Activated naive CD4-positive, alpha-beta T cell treated with anti-CD3 and anti-CD28 coated beads for 36 hours (primary cell): ENCODE results near the gene LTB4R2. TPM values are rescaled to one million over a fixed set of nuclear protein-coding genes. Genes with fewer than 3 reads are reported as not detected.

Experiments
- CTCF ChIA-PET: fragments of 350-600 bp; sonication (Branson Sonifier 250); formaldehyde crosslinking; loops from one replicate; lab custom pipeline; 2021; ENCODE audit warnings: antibody characterized with exemption; lab: Charles Lee
- DNase-seq: peaks from one replicate; pipeline ENCODE4 v3.0.0-alpha.2; 2020
- H3K27ac Mint-ChIP-seq: one replicate; pipeline ENCODE4 v1.8.0; 2021; ENCODE audit warnings: mild to moderate bottlenecking, mixed read lengths
- H3K27me3 Mint-ChIP-seq: one replicate; pipeline ENCODE4 v1.8.0; 2021; ENCODE audit warnings: low read depth, mixed read lengths
- H3K36me3 Mint-ChIP-seq: one replicate; pipeline ENCODE4 v1.8.0; 2021; ENCODE audit warnings: low read depth, mixed read lengths
- H3K4me1 Mint-ChIP-seq: one replicate; pipeline ENCODE4 v1.8.0; 2021; ENCODE audit warnings: low read depth, mixed read lengths
- H3K4me3 Mint-ChIP-seq: one replicate; pipeline ENCODE4 v1.8.0; 2021; ENCODE audit warnings: mild to moderate bottlenecking, moderate library complexity, mixed read lengths
- H3K9me3 Mint-ChIP-seq: one replicate; pipeline ENCODE4 v1.8.0; 2021; ENCODE audit warnings: mixed read lengths
- intact Hi-C: fragments of 100-400 bp; cut with micrococcal nuclease; formaldehyde crosslinking; loops from one replicate; pipeline ENCODE4 v1.15.1; 2023
- total RNA-seq, 2 experiments: library from RNA; stranded (reverse); gene quantifications; one replicate each; pipeline ENCODE4 v1.2.3, GENCODE V29; 2021

LTB4R2 gene
- total RNA-seq, 2 experiments from 2014 or later, result 12.2 to 12.8 TPM

DNA sequence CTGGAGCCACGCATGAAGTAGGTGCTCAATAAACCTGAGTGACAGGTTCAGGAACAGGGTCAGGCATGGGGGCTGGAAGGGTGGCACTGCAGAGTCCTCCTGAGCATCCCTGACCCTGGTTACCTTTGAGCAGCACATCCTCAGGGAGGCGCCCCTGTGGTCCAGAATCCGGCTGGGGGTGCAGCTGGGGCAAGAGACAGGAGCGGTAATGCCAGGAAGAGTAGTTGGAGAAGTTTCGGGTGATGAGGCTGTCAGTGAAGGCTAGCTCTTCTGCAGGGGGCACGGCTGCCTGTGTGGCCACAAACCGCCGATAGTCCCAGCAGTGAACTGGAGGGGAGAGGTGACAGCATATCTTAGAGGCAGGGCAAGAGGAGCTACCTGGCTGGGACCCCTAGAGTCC is 40.6 kb upstream of the LTB4R2 start:
- intact Hi-C loops, result no loop called here
- H3K27me3 Mint-ChIP-seq, result no peaks in the 10 kb centered on the region
- no peak overlapping the region for H3K4me3 Mint-ChIP-seq
- no peak overlapping the region for H3K27ac Mint-ChIP-seq
- H3K36me3 Mint-ChIP-seq, result peaks cover 18% of the 10 kb centered on the region
- peaks cover 34% of the 10 kb centered on the region for H3K4me1 Mint-ChIP-seq
- H3K9me3 Mint-ChIP-seq, result no peaks in the 10 kb centered on the region
- CTCF ChIA-PET, result interaction anchor here (1.4 to 4.5 kb wide), 6 partner anchors 11 to 39 kb away, joined by 6 to 43 read pairs (median 20); partner anchors contain the start of genes CIDEB and TINF2
- DNase-seq, result no peak

DNA sequence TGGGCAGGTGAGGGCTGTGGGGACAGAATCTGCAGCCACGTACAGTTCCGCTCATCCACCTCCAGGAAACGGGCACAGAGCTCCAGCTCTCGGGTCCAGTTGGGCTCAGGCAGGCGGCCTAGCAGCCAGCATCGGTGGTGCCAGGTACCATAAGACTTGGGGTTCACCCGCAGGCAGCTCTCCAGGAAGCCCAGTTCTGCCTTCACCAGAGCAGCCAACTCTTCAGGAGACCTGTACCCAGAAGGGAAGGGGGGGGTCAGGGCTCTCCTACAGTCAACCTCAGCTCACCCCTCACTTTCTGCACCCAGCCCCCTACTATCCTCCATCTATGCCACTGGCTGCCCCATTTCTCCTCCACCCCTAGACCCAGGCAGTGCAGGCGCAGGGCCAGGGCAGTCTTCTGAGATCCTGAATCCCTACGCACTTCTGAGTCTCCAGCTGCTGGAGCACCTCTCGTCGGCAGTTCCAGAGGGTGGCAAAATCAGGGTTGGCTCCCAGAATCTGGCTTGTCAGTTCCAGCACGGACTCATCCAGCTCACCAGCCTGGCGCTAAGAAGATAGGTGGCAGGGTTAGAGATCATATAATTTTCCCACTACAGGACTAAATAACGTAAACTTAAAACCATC is 39.9 kb upstream of the LTB4R2 start:
- Mint-ChIP-seq H3K4me3 (peak overlapping the region; percentile 78), H3K9me3 (no peaks in the 10 kb centered on the region), H3K36me3 (peaks cover 18% of the 10 kb centered on the region), H3K27ac (no peak overlapping the region), H3K4me1 (peaks cover 36% of the 10 kb centered on the region), H3K27me3 (no peaks in the 10 kb centered on the region)
- intact Hi-C loops, result loop anchor here (5.0 to 10.0 kb wide), 2 partner anchors 402 to 715 kb away; partner anchors contain the start of genes THTPA and ZFHX2
- DNase-seq, result no peak
- CTCF ChIA-PET, result interaction anchor here (1.3 to 4.5 kb wide), 11 partner anchors 8 to 42 kb away, joined by 3 to 43 read pairs (median 8); partner anchors contain the start of genes CIDEB and TINF2

DNA sequence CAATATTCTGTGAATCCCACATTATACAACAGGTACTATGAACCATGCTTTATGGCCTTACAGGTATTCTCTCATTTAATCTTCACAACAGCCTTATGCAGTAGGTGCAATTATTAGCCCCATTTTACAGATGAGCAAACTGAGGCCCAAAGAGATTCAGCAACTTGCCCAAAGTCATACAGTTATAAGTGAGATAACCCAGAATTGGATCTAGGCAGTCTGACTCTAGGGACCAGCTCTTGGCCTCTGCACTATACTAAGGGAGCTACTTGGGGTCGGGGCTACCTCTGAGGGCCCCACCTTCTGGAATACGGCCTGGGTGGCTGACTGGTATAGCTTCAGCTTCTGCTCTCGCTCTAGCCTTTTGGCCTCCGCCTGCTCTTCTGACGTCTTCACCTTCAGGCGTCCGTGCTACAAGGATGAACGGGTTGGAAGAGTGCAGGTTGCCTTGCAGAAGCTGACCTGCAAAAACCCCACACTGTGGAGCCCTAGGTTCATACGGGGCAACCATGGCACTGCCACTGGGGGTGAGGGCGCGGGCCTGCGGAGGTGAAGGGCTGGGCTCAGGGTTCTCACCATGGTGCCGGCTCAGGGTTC is 39.3 kb upstream of the LTB4R2 start:
- intact Hi-C loops, result loop anchor here (1.0 to 10.0 kb wide), 12 partner anchors 26 to 949 kb away; partner anchors contain the start of genes EMC9, IRF9, MDP1 and PABPN1
- Mint-ChIP-seq H3K27me3 (no peaks in the 10 kb centered on the region), H3K27ac (peak overlapping the region; percentile 95), H3K36me3 (peaks cover 18% of the 10 kb centered on the region), H3K9me3 (no peaks in the 10 kb centered on the region), H3K4me1 (peaks cover 42% of the 10 kb centered on the region), H3K4me3 (peak overlapping the region; percentile 78)
- DNase-seq, result no peak
- CTCF ChIA-PET, result interaction anchor here (0.9 to 4.8 kb wide), 15 partner anchors 9 to 63 kb away, joined by 3 to 43 read pairs (median 7); partner anchors contain the start of genes CIDEB and TINF2

DNA sequence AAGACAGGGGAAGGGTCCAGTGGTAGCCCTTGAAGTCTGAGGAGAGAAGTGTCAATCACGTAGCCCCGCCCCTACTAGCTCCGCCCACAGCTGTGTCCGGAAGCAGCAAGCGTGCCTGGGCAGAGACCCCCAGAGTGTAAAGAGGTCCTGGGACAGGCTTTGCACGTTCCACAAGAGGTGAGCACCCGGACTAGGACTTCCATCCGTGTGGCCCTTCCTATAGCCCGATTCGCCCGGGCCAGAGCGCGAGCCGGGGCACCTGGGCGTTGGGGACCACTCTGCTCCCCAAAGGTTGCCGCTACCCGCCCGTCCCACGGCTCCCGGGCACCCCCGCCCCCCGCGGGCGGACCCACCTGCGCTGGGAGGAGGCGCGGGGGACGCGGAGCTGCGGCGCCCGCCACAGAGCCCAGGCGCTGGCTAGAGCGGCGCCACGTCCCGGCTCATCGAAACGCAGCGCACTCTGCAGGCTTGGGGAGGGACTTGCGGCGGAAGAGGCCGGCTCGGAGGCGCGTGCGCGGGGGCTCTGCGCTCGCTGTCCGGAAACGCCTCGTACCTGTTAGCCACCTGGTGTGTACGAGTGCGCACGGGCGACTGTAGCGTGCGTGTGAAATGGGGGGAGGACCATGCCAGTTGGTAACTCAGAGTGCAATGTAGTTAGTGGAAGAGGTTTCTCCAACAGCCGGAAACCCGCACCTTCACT is 38.7 kb upstream of the LTB4R2 start, which contains the start of gene RABGGTA:
Gene RABGGTA (minus strand): TSS at position 464 of the 700 bp plus-strand sequence. CDS start 482 bp downstream, outside the sequence.
- peak; percentile 94 for DNase-seq
- peak within 1 kb of the TSS; percentile 95 for H3K27ac Mint-ChIP-seq
- H3K27me3 Mint-ChIP-seq, result no peaks in the 10 kb centered on the region
- peaks cover 43% of the 10 kb centered on the region for H3K4me1 Mint-ChIP-seq
- intact Hi-C loops, result loop anchor here (1.0 to 10.0 kb wide), 12 partner anchors 25 to 950 kb away; partner anchors contain the start of genes EMC9, IRF9, MDP1 and PABPN1
- H3K9me3 Mint-ChIP-seq, result no peaks in the 10 kb centered on the region
- peaks cover 15% of the 10 kb centered on the region for H3K36me3 Mint-ChIP-seq
- CTCF ChIA-PET, result interaction anchor here (0.9 to 4.8 kb wide), 17 partner anchors 9 to 91 kb away, joined by 3 to 43 read pairs (median 7); partner anchors contain the start of genes CIDEB and TINF2
- H3K4me3 Mint-ChIP-seq, result peak within 1 kb of the TSS; percentile 78

DNA sequence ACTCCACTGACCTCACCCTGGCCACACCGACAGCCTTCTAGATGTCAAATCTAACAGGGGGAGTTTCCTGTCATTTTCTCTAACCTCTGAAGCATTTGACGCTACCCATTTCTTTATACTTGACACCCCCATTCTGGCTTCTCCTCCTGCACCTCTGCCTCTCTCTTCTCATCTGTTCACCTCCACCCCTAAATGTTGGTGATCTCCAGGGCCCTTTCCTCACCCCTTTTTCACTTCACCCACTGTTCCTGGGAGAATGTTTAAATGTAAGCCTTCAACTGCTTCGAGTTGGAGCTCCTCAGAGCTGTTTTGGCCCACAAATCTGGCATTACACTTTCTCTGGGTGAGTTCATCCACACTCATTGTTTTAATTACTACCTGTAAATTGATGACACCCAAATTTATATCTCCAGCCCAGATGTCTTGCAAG is 38.1 kb upstream of the LTB4R2 start:
- intact Hi-C loops, result loop anchor here (1.0 to 10.0 kb wide), 12 partner anchors 24 to 951 kb away; partner anchors contain the start of genes EMC9, IRF9, MDP1 and PABPN1
- Mint-ChIP-seq H3K27ac (peak overlapping the region; percentile 95), H3K27me3 (no peaks in the 10 kb centered on the region), H3K4me3 (peak overlapping the region; percentile 78), H3K9me3 (no peaks in the 10 kb centered on the region), H3K4me1 (peaks cover 47% of the 10 kb centered on the region), H3K36me3 (peaks cover 11% of the 10 kb centered on the region)
- CTCF ChIA-PET, result interaction anchor here (0.7 to 4.8 kb wide), 14 partner anchors 9 to 90 kb away, joined by 3 to 43 read pairs (median 6); partner anchors contain the start of genes CIDEB and TINF2
- DNase-seq, result no peak

DNA sequence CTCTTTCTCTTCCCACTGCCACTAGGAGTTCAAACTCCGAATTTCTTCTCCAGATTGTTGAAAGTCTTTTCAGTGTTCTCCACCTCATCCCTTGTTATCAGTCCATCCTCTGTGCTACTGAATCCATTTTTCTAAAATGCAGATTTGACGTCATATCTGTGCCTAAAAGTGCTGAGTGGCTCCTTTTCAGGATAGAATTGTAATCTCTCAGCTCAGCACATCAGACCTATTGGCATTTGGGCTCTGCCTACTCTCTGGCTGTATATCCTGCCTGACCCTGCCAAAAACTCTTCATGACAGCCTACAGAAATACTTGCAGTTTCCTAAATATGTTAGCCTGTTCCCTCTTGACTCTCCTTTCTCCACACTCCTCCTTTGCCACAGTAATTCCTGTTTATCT is 37.5 kb upstream of the LTB4R2 start:
- CTCF ChIA-PET, result interaction anchor here (0.7 to 4.8 kb wide), 9 partner anchors 8 to 90 kb away, joined by 3 to 43 read pairs (median 7); partner anchors contain the start of genes CIDEB and TINF2
- DNase-seq, result no peak
- intact Hi-C loops, result loop anchor here (5.0 to 10.0 kb wide), 2 partner anchors 400 to 718 kb away; partner anchors contain the start of genes THTPA and ZFHX2
- Mint-ChIP-seq H3K27me3 (no peaks in the 10 kb centered on the region), H3K9me3 (no peaks in the 10 kb centered on the region), H3K27ac (peak overlapping the region; percentile 95), H3K4me1 (peaks cover 53% of the 10 kb centered on the region), H3K4me3 (peak overlapping the region; percentile 78), H3K36me3 (peaks cover 5% of the 10 kb centered on the region)

DNA sequence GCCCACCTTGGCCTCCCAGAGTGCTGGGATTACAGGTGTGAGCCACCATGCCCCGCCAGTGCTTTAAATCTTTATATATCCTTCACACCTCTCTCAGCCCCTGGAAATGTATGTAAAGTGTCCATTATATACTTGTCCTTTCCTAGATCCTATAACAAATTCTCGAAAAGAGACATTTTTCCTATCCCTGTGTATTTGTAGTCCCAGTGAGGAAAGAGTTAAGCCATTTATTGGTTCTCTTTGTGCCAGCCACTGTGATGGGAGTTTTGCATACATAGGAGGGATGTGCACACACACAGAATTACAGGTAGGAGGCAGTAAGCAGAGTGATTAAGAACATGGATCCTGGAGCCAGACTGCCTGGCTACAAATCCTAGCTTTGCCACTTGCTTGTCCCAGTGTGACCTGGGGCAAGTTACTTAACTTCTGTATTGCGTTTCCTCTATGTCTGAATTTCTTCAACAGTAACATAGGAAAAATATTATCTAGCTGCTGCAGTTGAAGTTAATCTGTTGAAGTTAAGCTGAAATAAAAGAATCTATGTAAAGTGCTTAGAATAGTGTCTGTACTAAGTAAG is 36.4 kb upstream of the LTB4R2 start:
- Mint-ChIP-seq H3K4me1 (peaks cover 64% of the 10 kb centered on the region), H3K36me3 (peaks cover 9% of the 10 kb centered on the region), H3K9me3 (no peaks in the 10 kb centered on the region), H3K27ac (peak overlapping the region; percentile 95), H3K4me3 (peak overlapping the region; percentile 16), H3K27me3 (no peaks in the 10 kb centered on the region)
- DNase-seq, result no peak
- CTCF ChIA-PET, result interaction anchor here (0.7 to 10.8 kb wide), 10 partner anchors 10 to 87 kb away, joined by 3 to 154 read pairs (median 8); partner anchors contain the start of genes CHMP4A, DHRS1, LTB4R2 and NOP9
- intact Hi-C loops, result loop anchor here (5.0 to 10.0 kb wide), 2 partner anchors 399 to 719 kb away; partner anchors contain the start of genes THTPA and ZFHX2

DNA sequence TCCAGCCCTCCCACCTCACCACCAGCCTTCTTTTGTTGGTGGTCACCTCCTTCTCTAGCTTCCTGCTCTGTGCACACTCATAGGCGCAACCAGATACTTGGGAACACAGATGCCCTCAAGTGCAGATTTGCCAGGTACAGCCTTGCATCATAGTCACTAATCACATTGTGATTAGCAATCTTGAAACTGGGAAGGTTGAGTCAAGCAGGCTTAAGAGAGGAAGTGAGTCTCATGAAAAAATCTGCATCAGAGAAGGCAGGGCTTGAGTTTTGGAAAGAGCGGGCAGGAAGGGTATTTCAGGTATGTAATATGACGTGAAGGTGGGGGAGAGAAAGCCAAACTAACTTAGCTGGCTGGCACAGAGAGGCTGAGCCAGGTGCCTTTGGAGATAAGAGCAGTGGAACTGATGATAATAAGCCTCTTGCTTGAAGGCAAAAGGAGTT is 35.8 kb upstream of the LTB4R2 start:
- H3K4me3 Mint-ChIP-seq, result peak overlapping the region; percentile 38
- peak overlapping the region; percentile 95 for H3K27ac Mint-ChIP-seq
- peak; percentile 82 for DNase-seq
- intact Hi-C loops, result loop anchor here (1.0 to 10.0 kb wide), 7 partner anchors 15 to 719 kb away; partner anchors contain the start of genes CHMP4A, DCAF11, GMPR2 and NEDD8
- H3K4me1 Mint-ChIP-seq, result peaks cover 70% of the 10 kb centered on the region
- no peaks in the 10 kb centered on the region for H3K27me3 Mint-ChIP-seq
- CTCF ChIA-PET, result interaction anchor here (0.7 to 10.8 kb wide), 12 partner anchors 10 to 183 kb away, joined by 3 to 154 read pairs (median 5); partner anchors contain the start of genes CHMP4A, DHRS1, LTB4R2 and NOP9
- H3K36me3 Mint-ChIP-seq, result peaks cover 9% of the 10 kb centered on the region
- H3K9me3 Mint-ChIP-seq, result no peaks in the 10 kb centered on the region

DNA sequence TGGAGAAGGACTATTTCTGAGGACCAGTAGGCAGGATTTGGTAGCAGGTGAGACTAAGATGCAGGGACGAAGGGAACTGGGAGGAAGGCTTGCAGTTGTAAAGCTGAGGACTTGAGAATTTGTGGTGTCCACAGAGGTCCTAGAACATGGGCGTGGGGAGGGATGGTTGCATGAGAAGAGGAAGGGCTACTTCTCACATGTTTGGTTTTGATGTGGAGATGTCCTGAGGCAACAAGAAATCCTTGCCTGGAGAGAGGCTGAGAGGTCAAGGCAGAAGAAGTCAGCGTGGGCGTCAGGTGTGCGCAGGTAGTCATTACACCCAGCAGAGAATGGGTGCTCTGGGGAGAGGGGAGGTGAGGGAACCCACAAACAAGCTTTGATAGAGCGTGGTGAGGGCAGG is 32.9 kb upstream of the LTB4R2 start:
- Mint-ChIP-seq H3K27me3 (no peaks in the 10 kb centered on the region), H3K36me3 (peaks cover 3% of the 10 kb centered on the region), H3K27ac (no peak overlapping the region), H3K9me3 (no peaks in the 10 kb centered on the region), H3K4me3 (no peak overlapping the region), H3K4me1 (peaks cover 75% of the 10 kb centered on the region)
- DNase-seq, result no peak
- intact Hi-C loops, result loop anchor here (10.0 kb wide), 1 partner anchor 722 kb away; the partner anchor contains the start of genes THTPA and ZFHX2
- CTCF ChIA-PET, result interaction anchor here (2.6 to 10.8 kb wide), 3 partner anchors 21 to 34 kb away, joined by 12 to 154 read pairs (median 39); partner anchors contain the start of genes CIDEB, DHRS1, NOP9 and TINF2

DNA sequence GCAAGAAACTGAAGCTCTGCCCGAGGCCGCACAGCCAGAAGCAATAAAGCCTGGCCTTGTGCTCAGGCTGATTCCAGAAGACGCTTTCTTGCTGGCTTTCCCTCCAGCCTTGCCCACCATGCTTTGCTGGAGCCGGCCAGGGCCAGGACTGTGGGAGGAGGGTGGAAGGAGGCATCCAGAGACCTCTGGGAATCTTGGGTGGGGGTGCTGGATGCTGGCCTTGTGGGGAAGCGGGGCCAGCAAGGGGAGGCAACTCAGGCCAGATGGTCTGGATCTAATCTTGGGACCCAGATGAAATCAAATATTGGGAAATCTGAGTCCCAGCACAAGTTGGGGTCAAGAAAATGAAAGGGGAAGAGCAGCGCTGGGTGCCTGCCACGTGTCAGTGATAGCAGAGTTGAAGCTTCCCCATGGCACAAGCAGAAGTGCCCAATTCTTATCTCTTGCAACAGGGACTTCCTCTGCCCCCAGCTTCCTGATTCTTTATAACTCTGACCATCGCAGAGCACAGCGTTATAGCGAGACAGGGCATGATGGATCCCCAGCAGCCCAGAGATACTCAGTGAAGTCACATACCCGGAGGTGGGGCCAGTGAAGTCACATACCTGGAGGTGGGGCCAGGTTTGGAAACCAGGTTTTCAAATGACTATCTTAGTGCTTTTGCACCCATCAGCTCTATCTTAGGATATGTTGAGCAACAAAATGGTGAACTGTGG is 32.2 kb upstream of the LTB4R2 start:
- H3K4me1 Mint-ChIP-seq, result peaks cover 68% of the 10 kb centered on the region

More for the DNA sequence above, 32.2 kb upstream of the LTB4R2 start:
- peak overlapping the region; percentile 80 for H3K27ac Mint-ChIP-seq
- H3K9me3 Mint-ChIP-seq, result no peaks in the 10 kb centered on the region
- CTCF ChIA-PET, result interaction anchor here (2.6 to 10.8 kb wide), 4 partner anchors 21 to 35 kb away, joined by 12 to 154 read pairs (median 40); partner anchors contain the start of genes CIDEB, DHRS1, NOP9 and TINF2
- DNase-seq, result peak; percentile 75
- peaks cover 3% of the 10 kb centered on the region for H3K36me3 Mint-ChIP-seq
- intact Hi-C loops, result loop anchor here (10.0 kb wide), 1 partner anchor 723 kb away; the partner anchor contains the start of genes THTPA and ZFHX2
- H3K27me3 Mint-ChIP-seq, result no peaks in the 10 kb centered on the region
- no peak overlapping the region for H3K4me3 Mint-ChIP-seq
